H1 (cell line): ENCODE measurements around the gene NOC2L. TPM values are rescaled to one million over a fixed set of nuclear protein-coding genes. Genes with fewer than 3 reads are reported as not detected.

Source experiments
- CHD7 ChIP-seq: fragments of 300-600 bp; sonication (generic); IDR thresholded peaks from 2 replicates; pipeline ENCODE4 v1.7.1; 2012; ENCODE audit warnings: low read length, moderate library complexity, mild to moderate bottlenecking, inconsistent platforms; ENCODE audit not compliant: insufficient replicate concordance
- TAF1 ChIP-seq: IDR thresholded peaks from 2 replicates; pipeline ENCODE4 v1.6.1; 2011; ENCODE audit warnings: mild to moderate bottlenecking, low read depth, low read length
- polyA plus RNA-seq, 7 experiments: library from polyadenylated mRNA; depleted of rRNA in 3 of 7; stranded (reverse) in 5 of 7; unstranded in 2 of 7; fragments of >200 nt in 5 of 7; fragments of 200-250 nt in 2 of 7; gene quantifications; 1 replicate in 5 of 7; 2 replicates in 1 of 7; 4 replicates in 1 of 7; pipeline versions ENCODE4 v1.2.1 to v1.2.3, GENCODE V29; 2011 to 2013; ENCODE audit warnings: missing spikeins in 2 of 7, mixed read lengths in 2 of 7
- total RNA-seq: library from RNA; stranded (reverse); fragmentation: NEBNext Ultra II Directional; extraction: Animal tissue kit (Norgen Biotek cat#: 25700); gene quantifications from 2 replicates; pipeline ENCODE4 v1.2.1, GENCODE V29; 2021

The NOC2L gene
- total and polyA plus RNA-seq, 2 of the 8 experiments (the other 6 are each of a cell fraction or from before 2014, with no cell fraction given): 74.7 to 130 TPM

GRCh38 chr1:982765-983436 lies 23.8 kb upstream of the NOC2L start (continued):
- TF ChIP-seq CHD7 (no peak), TAF1 (no peak)
